DMS153 (cell line): ENCODE results near the gene GRIK4.

ENCODE experiments used
- DNase-seq: peaks from one replicate; lab custom pipeline; 2025; lab: John Stamatoyannopoulos, UW

The GRIK4 gene

DNA sequence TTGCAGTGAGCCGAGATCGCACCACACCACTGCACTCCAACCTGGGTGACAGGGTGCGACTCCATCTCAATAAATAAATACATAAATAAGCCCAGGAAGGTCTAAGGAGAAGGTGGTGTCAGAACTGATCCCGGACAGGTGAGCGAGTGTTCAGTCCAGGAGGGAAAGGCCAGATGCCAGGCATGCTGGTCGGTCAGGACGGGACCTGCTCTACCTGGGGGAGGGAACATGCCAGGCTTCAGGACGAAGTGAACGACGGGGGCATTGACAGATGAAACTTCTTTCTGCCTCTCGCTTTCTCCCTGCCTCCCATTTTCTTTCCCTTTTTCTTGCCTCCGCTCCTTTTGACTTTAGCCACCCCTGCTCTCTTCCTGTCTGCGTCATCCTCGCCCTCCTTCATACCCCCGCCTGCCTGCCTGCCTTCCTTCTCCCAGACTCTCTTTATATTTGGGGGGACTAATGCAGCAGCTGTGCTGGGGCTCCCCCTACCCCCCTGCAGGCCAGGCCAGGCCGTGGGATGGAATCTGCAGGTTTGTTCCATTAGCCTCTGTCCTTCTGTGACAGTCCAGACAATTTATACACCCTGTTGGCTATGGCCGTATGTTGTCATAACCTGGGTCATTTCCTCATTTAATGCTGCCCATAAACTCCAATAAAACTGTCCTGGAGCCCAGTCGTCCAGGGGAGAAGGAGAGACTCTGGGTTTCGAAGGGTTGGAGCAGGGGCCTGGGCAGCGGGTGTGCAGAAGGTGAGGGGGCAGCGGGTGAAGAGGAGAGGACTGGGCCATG, 303.2 kb downstream of the GRIK4 start:
- no peak for DNase-seq

DNA sequence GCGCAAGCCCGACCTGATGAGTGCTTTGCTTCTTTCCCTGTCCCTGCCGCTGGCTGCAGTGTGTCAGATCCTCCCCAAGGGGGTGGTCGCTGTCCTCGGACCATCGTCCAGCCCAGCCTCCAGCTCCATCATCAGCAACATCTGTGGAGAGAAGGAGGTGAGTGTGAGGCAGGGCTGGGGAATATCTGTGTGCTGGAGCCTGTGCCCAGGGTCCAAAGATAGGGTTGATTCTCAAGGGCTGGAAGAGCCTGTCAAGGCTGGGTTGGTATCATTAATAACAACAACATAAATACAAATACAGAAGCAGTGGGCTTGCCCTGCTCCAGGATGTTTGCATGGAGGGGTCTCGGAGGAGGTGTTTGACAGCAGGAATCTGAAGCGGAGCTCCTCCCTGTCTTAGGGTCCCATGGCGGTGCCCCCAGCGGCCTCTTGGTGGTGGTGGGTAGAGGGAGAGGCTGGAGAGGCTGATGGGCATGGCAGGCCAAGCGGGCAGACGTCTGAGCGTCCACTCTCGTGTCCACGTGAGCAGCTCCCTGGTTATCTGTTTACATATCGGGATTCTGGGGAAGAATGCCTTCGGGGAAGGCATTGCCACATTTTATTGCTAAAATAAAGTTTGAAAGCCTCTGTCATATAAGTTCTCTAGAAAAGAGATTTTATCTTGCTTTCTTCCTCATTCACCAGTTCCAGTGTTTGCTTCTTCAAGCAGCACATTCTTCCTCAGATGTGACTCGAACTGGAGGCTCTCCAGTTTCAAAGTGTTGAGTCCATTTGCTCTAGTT, 304.0 kb downstream of the GRIK4 start:
- DNase-seq: no peak

- no peak for DNase-seq
Measured at GRCh38 chr11:120816176-120816575, 304.6 kb downstream of the GRIK4 start.

GRCh38 chr11:120816711-120817110, 305.2 kb downstream of the GRIK4 start:
- no peak for DNase-seq

- DNase-seq: no peak
Measured at GRCh38 chr11:120817158-120817557, 305.6 kb downstream of the GRIK4 start.

- DNase-seq: no peak
Measured at GRCh38 chr11:120818097-120818496, 306.5 kb downstream of the GRIK4 start.

- peak; percentile 4 for DNase-seq
Measured at GRCh38 chr11:120819003-120819402, 307.5 kb downstream of the GRIK4 start.

DNA sequence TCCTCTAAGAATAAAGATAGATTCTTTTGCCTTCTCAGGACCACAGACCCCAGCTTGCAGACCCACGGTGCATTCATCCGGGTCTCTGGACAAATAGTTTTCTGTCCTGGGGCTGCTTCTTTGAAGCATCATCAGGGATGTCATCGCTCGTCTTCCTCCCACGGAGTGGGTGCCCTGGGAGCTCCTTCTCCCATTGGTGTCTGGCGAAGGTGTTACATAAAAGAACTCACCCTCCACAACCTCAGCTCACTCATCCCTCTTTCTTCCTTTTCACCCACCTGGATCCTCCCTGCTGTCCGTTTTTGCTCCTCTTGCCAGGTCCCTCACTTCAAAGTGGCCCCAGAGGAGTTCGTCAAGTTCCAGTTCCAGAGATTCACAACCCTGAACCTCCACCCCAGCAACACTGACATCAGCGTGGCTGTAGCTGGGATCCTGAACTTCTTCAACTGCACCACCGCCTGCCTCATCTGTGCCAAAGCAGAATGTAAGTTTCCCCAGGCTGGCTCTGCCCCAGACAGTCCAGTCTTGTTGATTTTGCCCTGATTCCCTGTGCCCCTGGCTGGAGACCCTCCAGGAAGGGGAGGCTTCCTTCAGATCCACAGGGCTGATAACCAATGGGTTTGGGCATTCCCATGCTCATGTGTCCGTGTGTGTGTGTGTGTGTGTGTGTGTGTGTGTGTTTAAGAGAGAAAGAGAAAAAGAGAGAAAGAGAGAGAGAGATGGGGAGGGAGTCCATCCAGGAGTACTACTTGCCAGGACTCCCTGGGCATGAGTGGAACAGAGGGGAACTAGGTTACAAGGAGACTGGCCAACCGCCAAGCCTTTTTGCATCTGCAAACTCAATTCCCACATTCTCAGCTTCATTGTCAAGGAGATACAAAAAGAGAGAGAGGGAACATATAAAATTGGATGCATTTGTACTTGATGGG, 308.2 kb downstream of the GRIK4 start:
- no peak for DNase-seq

DNA sequence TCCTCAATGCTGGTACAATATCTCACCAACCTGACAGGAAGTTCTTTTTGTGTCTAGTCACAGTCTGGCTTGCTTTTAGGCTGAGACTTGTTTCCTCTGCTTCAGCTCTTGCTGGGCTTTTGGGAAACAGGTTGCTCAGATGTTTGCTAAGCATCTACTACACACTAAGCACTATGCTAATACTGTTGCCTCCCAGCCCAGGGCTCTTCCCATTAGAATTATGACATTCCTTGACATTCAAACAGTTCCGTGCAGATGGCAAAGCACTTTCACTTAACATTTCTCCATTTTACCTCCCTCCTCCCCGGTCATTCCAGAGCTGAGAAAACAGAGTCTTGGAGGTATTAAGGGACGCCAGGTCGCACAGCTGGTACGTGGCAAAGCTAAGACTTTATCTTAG, 311.6 kb downstream of the GRIK4 start:
- DNase-seq: no peak

GRCh38 chr11:120824242-120824641, 312.7 kb downstream of the GRIK4 start:
- no peak for DNase-seq

GRCh38 chr11:120827198-120827597, 315.6 kb downstream of the GRIK4 start:
- no peak for DNase-seq

DNA sequence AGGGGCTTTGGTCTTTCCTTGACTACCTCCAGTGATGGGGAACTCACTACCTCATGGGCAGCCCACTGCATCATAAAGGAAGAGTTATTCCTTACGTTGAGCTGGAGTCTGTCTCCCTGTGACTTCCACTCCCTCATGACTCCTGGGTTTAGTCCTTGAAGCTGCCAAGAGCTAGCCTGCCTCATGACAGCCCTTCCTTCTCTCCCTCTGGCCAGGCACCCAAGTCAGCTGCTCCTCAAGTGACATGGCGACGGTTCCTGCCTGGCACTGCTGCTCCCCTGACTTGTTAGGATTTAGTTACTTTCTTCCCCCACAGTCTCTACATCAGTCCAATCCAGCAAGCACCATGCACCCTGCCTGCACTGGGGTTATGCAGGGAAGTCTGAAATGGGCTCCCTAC, 316.3 kb downstream of the GRIK4 start:
- DNase-seq: no peak

DNA sequence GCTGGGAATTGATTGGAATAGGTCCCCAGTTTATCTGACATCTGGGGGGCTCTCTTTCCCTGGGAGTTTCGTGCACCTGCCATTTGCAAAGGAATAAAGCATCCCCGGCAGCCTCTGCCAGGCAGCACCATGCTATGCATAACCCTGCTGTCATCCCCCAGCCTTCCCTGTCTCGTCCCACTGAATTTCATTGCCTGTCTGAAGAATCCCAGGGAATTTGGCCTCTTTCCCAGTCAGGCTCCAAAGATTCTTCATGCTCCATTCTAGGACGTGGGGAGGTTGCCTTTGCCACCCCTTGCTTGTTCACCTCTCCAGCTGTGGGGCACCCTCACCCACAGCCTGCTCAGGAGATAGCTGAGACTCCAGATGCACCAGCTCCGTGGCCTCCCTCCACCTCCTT, 317.3 kb downstream of the GRIK4 start:
- no peak for DNase-seq

DNA sequence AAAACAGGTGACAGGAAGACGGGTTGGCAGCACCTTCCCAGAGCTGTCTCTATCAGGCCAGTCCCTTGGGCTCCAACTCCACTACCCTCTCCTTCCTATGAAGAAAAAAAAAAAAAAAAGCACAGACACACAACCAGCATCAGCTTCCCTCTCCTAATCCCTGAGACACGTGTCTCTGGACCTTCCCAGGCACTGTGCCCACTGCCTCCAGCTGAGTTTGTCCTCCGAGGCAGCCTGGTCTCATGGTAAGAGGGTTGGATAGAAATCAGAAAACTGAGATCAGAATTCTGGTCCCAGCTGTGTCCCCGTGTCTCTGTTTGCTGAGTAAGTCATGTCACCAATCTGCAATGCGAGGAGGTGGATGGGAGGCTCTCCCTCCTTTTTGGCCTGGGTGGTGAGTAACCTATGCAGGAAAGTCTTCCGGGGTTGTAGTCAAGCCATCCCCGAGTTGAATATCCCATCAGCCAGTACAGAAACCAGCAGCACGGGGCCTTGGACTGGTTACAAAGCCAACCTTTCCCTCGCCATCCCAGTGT, 318.6 kb downstream of the GRIK4 start:
- no peak for DNase-seq

- DNase-seq: no peak
Measured at GRCh38 chr11:120832481-120833238, 321.1 kb downstream of the GRIK4 start.

DNA sequence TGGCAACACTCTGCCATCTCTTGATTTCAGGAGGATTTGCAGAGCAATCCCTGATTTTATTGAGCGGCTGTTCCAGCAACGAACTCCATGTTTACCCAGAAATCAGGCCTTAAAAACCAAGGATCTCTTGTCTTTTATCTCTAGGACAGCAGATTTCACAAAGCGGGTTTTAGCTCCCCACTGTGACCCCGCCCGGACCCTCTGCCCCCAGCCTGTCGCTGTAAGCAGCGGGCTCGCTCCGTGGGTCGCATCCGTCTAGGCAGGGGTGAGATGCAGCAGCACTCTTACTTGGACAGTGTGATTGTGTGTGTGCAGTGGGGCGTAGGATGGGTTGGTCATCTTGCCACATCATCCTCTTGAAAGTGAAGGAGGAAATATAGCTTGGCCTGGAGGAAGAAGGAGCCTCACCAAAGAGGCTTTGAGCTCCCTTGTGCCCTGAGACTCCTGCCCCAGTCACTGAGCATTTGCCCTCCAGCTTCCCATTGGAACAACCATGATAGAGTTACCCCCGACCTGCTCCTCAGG, 323.2 kb downstream of the GRIK4 start:
- no peak for DNase-seq

DNA sequence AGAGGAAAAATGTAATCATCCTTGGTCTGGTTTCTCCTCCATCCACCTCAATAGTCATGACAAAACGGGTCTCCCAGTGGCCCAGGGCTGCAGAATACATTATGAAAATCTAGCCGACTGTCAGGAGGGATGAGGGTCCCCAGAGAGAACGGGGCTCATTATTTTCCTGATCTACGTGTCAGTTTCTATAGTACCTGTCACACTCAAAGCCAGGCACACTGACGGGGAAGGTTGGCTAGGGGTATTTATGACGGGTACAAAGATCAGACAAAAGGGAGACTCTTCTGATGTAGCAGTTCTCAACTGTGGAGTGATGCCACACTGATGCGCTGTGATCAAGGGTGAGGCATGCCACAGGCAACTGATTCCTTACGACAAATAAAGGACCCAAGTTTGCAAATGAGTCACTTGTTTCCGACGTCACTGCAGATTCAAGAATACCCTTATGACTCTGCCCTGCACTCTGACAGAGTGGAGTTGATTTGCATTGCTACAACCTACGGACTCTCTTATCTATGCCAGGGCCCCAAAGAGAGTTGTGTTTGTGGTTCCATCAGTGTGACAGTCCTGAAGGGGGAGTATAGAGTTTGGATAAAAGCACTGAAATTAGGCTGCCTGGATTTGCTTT, 324.2 kb downstream of the GRIK4 start:
- DNase-seq: no peak

GRCh38 chr11:120837696-120838095, 326.1 kb downstream of the GRIK4 start:
- no peak for DNase-seq

- DNase-seq: no peak
Measured at GRCh38 chr11:120839201-120839600, 327.7 kb downstream of the GRIK4 start.

DNA sequence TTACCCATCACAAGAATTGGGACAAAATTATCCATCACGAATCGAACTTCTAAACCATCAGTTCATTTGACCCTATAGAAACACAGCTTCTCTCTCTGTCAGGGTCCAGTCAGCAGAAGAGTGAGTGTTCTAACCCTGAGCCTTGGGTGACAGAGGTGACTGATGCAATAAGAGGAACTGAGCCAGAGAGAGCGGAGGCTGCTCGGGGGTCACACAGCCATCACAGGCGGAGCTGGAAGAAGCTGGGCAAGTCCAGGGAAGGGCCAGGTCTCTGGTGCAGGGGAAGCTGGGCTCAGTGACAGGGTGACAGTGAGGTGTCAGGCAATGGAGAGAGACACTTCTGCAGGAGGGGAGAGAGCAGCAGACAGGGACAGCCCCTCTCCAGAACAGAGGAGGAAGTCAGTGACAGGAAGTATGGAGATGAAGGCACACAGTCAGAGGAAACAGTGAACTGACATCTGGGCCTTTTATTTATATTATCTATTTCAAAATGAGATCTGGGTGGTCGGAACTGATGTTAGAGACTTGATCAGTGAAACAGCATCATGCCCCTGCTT, 328.4 kb downstream of the GRIK4 start:
- no peak for DNase-seq
